HG03066 (cell line): ENCODE data around the gene P2RX6.
"Not testable (repeated sequence)": the region's sequence is repeated elsewhere in the genome, so short reads cannot be mapped to it uniquely, and the experiment has no call there.

Experiments used
- ATAC-seq: cut with Tn5 transposase; IDR thresholded peaks from one replicate; pipeline ENCODE4 v1.9.1; 2021; ENCODE audit warnings: low read depth; ENCODE audit not compliant: unreplicated experiment

Gene P2RX6

DNA sequence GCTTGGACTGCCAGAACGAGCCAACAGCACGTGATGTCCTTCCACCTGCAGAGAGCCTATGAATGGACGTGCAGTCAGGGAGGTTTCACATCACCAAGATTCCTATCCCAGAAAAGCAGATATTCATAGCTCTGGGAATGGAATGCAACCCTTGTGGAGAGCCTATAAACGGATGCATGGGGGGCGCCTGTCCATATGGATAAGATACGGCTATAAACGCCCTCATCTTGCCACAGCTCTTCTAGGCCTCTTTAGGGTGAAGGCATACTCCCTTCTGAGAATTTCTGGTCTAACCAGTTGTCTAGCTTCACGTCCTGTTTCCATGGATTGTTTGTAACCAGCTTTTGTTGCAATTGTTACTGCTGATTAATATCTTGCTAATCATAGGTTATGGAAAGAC lies 56.8 kb downstream of the P2RX6 start:
- ATAC-seq: not testable (repeated sequence)

DNA sequence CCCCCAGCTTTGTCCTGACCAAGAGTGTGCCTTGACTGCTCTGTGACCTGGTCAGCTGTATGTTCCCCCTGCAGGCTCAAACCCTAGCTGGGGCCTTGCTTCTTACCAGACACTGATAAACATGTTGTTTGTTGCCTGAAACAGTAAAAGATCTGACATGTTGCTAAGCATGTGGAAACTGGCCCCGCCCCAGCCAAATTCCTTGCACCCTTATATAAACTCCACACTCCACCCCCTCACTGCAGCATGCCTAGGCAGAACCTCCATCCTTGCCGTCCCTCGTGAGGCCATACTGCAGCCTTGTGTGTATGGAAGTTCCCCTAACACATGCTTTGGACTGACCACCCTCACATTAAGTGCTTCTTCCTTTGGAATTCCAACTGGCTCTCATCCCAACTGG lies 58.1 kb downstream of the P2RX6 start:
- no peak for ATAC-seq

DNA sequence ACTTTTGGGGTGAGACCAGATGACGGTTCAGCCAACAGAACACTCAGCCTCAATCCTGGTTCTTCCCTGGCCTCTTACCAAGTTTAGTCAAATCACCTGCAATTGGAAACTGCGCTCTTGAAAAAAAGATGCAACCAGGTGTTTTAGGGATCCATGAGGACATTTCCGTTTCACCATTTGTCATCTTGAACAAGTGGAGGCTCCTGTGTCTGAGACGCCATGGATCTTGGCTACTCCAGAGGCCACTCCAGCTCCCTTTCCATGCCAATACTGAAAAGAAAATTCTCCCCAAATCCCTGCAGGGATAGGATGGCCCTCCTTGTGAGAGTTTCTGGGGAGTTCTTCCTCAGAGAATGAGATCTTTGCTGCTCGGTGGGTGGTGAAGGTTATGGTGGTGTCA lies 58.5 kb downstream of the P2RX6 start:
- no peak for ATAC-seq

DNA sequence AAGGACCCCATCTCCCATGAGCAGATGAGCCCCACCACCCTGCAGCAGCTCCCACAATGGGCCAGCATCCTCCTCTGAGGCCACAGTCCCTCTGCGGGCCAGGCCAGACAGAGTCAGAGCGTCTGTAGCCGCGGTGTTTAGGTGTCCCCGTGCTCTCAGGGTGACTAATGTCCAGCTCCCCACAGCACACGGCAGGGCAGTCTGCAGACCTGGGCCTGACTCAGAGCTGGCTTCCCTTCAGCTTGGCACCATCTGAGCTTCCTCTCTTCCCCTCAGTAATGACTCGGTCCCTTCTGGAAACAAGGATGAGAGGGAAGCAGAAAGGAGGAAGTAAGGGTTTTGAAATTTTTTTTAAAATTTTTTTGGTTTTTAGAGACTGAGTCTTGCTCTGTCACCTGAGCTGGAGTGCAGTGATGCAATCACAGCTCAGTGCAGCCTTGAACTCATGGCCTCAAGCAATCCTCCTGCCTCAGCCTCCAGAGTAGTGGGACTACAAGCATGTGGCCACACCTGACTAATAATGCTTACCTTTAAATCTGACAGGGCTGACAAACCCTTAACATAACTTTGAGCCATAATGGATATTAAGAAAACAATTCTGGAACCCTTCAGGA lies 59.2 kb downstream of the P2RX6 start:
- ATAC-seq: no peak

DNA sequence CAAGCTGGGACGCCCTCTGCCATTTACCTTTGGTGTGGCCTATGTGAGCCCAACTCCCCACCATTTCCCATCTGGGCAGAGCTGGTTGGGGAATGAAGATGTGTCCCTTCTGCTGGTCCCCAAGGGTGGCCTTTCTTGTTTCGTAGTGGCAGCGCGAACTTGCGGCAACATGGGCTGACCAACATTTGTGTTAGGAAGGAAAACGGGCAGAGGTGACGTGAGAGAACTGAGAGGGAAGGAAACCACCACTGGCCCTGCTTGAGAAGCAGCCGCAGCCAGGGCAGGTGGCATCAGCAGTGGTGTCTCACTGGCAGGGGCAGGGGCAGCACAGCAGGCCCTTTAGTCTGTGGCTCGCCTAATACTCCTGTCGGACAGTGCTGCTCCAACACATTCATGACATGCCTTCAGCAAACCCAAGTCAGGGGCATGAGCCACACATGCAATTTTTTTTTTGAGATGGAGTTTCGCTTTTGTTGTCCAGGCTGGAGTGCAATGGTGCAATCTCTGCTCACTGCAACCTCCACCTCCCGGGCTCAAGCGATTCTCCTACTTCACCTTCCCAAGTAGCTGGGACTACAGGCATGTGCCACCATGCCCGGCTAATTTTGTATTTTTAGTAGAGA lies 60.7 kb downstream of the P2RX6 start:
- ATAC-seq: no peak

DNA sequence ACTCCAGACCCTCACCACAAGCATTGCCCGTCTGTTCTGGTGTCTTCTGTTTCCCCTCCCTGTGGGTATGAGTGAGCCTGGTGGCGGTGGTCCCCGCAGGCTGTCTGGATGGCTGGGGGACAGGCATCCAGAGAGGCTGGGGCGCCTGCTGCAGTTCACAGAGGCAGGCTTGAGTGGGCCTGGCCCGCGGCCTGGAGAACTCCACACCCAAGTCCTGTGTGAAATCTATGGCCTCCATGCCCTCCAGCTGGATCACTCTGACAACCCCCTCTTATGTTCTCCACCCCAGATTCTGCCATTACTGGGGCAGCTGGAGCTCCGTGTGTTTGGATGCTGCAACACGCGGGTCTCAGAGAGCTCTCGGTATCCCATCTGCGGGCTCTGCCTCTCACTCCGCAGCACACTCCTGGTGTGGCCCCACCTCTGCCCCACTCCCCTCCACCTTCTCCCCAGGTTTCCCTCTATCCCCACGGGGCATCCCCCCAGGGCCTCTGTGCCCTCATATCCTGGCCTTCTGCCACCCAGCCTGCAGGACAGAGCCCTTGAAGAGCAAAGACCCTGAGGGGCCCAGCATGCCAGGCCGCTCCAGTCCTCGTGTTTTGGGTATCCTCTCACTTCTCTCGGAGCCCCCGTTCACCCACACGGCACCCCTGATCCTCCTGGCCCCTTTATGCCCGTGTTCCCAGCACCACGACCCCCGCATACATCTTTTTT lies 62.1 kb downstream of the P2RX6 start:
- ATAC-seq: no peak
